Type B pancreatic cell (in vitro differentiated cells): ENCODE measurements around the gene BBOF1. TPM values are rescaled to one million over a fixed set of nuclear protein-coding genes. Genes with fewer than 3 reads are reported as not detected.

Source experiments
- DNase-seq: peaks from one replicate; pipeline ENCODE4 v3.0.0; 2021; ENCODE audit warnings: mixed read lengths; ENCODE audit not compliant: unreplicated experiment; ENCODE audit errors: extremely low spot score
- H3K27ac Mint-ChIP-seq: 2 replicates; pipeline ENCODE4 v1.8.0; 2021; ENCODE audit warnings: mild to moderate bottlenecking, mixed read lengths
- H3K27me3 Mint-ChIP-seq: 2 replicates; pipeline ENCODE4 v1.8.0; 2021; ENCODE audit warnings: mixed read lengths
- H3K36me3 Mint-ChIP-seq: 2 replicates; pipeline ENCODE4 v1.8.0; 2021; ENCODE audit warnings: mixed read lengths
- H3K4me1 Mint-ChIP-seq: one replicate; pipeline ENCODE4 v1.8.0; 2021; ENCODE audit warnings: mixed read lengths; ENCODE audit not compliant: unreplicated experiment
- H3K4me3 Mint-ChIP-seq: 2 replicates; pipeline ENCODE4 v1.8.0; 2021; ENCODE audit warnings: mild to moderate bottlenecking, mixed read lengths
- H3K9me3 Mint-ChIP-seq: 2 replicates; pipeline ENCODE4 v1.8.0; 2021; ENCODE audit warnings: mixed read lengths
- total RNA-seq: library from RNA; stranded (reverse); gene quantifications from 2 replicates; pipeline ENCODE4 v1.2.1, GENCODE V29; 2021; ENCODE audit warnings: low replicate concordance
- TF ChIP-seq, protein P1 (sequence below): fragments of 200-600 bp; sonication (generic); conservative IDR thresholded peaks from 2 replicates; pipeline ENCODE4 v1.5.0; 2021; ENCODE audit warnings: antibody characterized with exemption, mild to moderate bottlenecking

The BBOF1 gene
- total RNA-seq, 1 donor from 2014 or later, result 9.0 TPM

DNA sequence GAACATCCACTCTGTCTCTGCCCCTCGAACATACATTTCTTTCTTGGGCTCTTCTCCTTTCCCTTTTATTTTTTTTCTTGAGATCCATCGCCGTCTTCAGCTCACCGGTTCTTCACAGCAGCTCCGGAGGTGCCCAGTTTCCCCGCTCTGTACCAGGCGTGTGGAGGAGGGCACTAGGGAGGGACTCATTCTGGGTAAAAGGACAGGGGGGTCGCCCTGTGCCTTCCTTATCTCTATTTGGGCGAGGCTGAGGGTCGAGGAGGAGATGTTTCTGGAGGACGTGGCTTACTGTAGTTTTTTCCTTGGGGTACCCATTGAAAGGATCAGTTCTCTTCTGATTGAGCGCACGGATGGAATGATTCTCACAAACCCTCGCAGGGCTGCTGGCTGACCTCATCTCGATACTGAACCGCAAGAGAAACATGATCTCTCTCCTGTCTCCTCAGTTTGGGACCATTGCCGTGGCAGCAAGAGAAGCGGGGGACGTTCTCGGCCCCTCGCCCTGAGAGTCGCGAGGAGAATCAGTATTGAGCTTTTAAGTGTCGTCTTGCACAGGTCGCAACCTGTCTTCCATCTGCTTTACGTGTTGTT, 66.0 kb downstream of the BBOF1 start:
- peak overlapping the region; percentile 99 for H3K4me3 Mint-ChIP-seq
- H3K4me1 Mint-ChIP-seq, result peaks cover 23% of the 10 kb centered on the region
- peak overlapping the region; percentile 97 for H3K27ac Mint-ChIP-seq
- no peaks in the 10 kb centered on the region for H3K27me3 Mint-ChIP-seq
- no peaks in the 10 kb centered on the region for H3K9me3 Mint-ChIP-seq
- TF ChIP-seq, protein P1, sequence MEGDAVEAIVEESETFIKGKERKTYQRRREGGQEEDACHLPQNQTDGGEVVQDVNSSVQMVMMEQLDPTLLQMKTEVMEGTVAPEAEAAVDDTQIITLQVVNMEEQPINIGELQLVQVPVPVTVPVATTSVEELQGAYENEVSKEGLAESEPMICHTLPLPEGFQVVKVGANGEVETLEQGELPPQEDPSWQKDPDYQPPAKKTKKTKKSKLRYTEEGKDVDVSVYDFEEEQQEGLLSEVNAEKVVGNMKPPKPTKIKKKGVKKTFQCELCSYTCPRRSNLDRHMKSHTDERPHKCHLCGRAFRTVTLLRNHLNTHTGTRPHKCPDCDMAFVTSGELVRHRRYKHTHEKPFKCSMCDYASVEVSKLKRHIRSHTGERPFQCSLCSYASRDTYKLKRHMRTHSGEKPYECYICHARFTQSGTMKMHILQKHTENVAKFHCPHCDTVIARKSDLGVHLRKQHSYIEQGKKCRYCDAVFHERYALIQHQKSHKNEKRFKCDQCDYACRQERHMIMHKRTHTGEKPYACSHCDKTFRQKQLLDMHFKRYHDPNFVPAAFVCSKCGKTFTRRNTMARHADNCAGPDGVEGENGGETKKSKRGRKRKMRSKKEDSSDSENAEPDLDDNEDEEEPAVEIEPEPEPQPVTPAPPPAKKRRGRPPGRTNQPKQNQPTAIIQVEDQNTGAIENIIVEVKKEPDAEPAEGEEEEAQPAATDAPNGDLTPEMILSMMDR, result no peak
- DNase-seq, result no peak
- H3K36me3 Mint-ChIP-seq, result no peaks in the 10 kb centered on the region

DNA sequence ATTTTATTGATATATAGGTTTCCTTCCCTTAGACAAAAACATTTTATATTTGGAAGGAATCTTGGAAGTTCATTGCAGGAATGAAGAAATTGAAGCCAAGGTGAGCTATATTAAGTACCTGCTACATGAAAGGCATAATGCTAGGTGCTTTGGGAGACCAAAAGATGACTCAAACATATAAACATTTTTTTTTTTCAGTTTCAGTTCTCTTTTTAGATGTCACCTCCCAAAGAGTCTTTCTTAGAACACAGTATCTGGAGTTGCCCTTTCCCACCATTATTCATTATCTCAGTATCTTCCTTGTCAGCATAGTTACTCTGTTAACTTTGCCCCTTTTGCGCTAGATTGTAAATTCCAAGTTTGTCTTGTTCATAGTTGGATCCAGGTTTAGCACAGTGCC, 66.7 kb downstream of the BBOF1 start:
- Mint-ChIP-seq H3K9me3 (no peaks in the 10 kb centered on the region), H3K27me3 (no peaks in the 10 kb centered on the region), H3K4me3 (peak overlapping the region; percentile 99), H3K36me3 (peaks cover 3% of the 10 kb centered on the region), H3K27ac (peak overlapping the region; percentile 97), H3K4me1 (peaks cover 20% of the 10 kb centered on the region)
- TF ChIP-seq, protein P1, result no peak
- DNase-seq, result no peak

DNA sequence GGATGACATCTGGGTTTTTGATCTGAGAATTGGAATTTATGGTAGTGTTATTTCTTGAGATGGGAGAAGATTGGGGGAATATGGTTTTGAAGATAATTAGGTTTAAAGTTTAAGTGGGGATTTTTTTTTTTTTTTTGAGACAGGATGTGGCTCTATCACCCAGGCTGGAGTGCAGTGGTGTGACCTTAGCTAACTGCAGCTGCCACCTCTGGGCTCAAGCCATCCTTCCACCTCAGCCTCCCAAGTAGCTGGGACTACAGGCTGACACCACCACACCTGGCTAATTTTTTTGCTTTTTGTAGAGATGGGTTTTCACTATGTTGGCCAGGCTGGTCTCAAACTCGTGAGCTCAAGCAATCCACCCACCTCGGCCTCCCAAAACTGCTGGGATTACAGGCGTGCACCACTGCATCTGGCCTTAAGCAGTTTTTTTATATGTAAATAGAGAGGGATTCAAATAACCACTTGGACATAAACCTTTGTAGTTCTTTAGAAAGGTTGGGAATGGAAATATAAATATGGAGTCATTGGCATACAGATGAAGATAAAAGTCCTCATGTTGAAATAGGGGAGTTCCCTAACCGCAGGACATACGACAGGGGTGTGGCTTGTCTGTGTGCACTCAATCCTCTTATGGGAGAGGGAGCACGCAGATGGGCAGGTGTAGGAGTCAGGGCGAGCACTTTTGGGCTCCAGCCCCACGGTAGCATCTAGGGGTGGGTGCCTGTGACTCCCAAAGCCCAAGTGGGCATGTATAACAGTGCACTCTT, 70.3 kb downstream of the BBOF1 start:
- TF ChIP-seq, protein P1, result no peak
- Mint-ChIP-seq H3K9me3 (no peaks in the 10 kb centered on the region), H3K27me3 (no peaks in the 10 kb centered on the region), H3K27ac (no peak overlapping the region), H3K36me3 (peaks cover 6% of the 10 kb centered on the region), H3K4me3 (no peak overlapping the region), H3K4me1 (no peaks in the 10 kb centered on the region)
- no peak for DNase-seq

DNA sequence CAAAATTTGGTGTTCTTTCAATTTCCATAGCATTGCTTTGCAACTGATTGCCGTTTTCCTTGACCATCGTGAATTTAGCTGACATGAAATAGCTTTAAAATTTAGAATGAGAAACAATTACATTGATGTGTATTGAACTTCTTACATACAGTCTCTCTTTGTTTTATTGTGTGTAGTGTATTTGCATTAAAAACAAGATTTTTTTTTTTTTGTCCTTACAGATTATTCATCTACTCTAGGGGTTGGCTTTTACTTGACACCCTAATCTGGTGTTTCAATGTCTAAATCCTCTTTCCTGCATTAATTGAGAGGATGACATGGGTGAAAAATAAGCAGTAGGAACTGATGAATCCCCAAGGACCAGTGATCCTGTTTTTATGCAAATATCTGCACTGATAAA, 86.2 kb downstream of the BBOF1 start:
- TF ChIP-seq, protein P1, result no peak
- DNase-seq, result no peak
- Mint-ChIP-seq H3K27me3 (no peaks in the 10 kb centered on the region), H3K9me3 (no peaks in the 10 kb centered on the region), H3K36me3 (peaks cover 13% of the 10 kb centered on the region), H3K27ac (no peak overlapping the region), H3K4me1 (no peaks in the 10 kb centered on the region), H3K4me3 (no peak overlapping the region)

DNA sequence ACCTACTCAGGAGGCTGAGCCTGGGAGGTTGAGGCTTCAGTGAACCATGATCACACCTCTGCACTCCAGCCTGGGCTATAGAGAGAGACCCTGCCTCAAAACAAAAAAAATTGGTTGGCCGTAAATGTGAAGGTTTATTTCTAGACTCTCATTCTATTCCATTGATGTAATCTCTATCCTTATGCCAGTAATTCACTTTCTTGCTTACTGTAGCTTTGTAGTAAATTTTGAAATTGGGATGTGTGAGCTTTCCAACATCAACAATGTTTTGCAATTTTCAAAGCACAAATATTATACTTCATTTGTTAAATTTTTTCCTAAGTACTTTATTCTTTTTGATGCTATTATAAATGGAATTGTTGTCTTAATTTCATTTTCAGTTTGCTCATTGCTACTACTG, 90.2 kb downstream of the BBOF1 start:
- no peaks in the 10 kb centered on the region for H3K9me3 Mint-ChIP-seq
- H3K36me3 Mint-ChIP-seq, result peaks cover 7% of the 10 kb centered on the region
- TF ChIP-seq, protein P1, result no peak
- H3K27me3 Mint-ChIP-seq, result no peaks in the 10 kb centered on the region
- no peak for DNase-seq
- no peak overlapping the region for H3K4me3 Mint-ChIP-seq
- H3K27ac Mint-ChIP-seq, result no peak overlapping the region
- no peaks in the 10 kb centered on the region for H3K4me1 Mint-ChIP-seq
